GM21619 (cell line): Measurements from ENCODE around the gene SYVN1.
"Not testable (repeated sequence)": the region's sequence is repeated elsewhere in the genome, so short reads cannot be mapped to it uniquely, and the experiment has no call there.

Experiments
- ATAC-seq: cut with Tn5 transposase; IDR thresholded peaks from one replicate; pipeline ENCODE4 v1.9.1; 2021; ENCODE audit not compliant: unreplicated experiment

The SYVN1 gene

GRCh38 chr11:65151331-65151899, 17.1 kb upstream of the SYVN1 start:
- ATAC-seq = no peak

DNA sequence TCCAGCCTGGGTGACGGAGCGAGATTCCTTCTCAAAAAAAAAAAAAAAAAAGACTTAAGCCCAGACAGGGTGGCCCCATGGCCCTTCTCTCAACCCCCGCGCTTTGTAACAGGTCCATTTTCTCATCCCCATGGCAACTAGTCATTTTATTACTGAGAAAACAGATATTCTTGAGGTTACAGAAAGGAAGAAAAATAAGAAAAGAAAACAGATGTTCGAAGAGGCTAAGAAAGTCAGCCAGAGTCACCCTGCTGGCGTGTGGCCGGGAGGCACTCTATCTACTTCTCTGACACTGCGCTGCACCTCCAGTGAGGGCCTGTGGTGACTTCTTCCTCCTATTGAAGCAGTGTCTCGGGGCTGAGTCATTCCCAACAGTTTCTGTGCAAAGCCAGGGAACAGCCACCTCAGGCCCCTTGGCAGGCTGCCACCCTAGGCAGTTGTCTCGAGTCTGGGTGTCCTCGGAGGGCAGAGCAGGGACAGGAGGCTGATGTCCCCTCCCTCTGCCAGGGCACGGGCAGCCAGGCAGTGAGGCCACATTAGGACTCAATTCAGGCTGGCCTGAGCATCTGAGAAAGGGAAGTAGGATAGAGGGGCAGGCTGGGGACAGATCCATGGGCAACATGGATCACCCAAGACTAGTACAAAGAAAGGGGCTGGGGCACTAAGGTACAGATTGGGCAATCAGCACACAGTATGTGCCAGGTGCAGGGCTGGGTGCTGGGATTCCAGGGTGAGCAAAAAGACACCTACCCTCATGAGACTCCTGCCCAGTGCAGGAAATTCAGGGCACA, 16.4 kb upstream of the SYVN1 start:
- ATAC-seq = no peak

DNA sequence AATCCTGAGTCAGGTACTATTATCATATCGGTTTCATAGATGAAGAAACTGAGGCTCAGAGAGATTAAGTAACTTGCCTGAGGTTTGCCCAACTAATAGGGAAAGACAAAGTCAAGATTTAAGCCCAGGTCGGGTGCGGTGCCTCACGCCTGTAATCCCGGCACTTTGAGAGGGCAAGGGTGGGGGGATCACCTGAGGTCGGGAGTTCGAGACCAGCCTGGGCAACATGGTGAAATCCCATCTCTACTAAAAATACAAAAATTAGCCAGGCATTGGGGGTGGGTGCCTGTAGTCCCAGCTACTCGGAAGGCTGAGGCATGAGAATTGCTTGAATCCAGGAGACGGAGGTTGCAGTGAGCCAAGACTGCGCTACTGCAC, 15.8 kb upstream of the SYVN1 start:
- ATAC-seq = not testable (repeated sequence)

DNA sequence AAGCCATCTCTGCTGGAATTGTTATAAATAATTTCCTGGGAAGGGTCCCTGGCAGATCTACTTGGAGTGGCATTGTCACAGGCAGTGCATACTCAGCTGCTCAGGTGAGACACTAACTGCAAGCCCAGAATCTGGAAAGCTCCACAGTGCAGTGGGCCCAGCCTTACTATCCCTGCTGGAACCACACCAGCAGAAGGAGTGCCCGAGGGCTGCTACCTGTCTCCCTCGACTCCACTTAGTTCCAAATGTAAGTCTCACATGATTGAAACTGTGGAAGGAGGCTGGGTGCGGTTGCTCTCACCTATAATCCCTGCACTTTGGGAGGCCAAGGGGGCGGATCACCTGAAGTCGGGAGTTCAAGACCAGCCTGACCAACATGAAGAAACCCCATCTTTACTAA, 14.3 kb upstream of the SYVN1 start:
- ATAC-seq = no peak

GRCh38 chr11:65147352-65148075, 13.2 kb upstream of the SYVN1 start:
- ATAC-seq = no peak

DNA sequence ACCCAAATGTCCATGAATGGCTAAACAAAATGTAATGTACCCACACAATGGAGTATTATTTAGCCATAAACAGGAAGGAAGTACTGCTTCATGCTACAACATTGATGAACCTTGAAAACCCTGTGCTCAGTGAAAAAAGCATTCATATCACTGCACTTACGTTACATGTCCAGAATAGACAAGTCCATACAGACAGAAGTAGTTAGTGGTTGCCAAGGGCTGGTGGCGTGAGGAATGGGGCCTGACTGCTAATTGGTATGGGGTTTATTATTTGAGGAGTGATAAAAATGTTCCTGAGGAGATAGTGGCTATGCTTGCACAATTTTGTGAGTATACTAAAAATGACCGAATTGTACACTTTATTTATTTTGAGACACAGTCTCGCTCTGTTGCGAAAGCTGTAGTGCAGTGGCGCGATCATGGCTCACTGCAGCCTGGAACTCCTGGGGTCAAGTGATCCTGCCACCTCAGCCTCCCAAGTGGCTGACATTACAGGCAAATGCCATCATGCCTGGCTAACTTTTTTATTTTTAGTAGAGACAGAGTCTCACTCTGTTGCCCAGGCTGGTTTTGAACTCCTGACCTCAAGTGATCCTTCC, 7.7 kb upstream of the SYVN1 start:
- no peak for ATAC-seq

- ATAC-seq = no peak
These were observed 2.3 kb upstream of the SYVN1 start for GRCh38 chr11:65136515-65137096.

GRCh38 chr11:65135633-65136145, 1.4 kb upstream of the SYVN1 start:
- no peak for ATAC-seq

DNA sequence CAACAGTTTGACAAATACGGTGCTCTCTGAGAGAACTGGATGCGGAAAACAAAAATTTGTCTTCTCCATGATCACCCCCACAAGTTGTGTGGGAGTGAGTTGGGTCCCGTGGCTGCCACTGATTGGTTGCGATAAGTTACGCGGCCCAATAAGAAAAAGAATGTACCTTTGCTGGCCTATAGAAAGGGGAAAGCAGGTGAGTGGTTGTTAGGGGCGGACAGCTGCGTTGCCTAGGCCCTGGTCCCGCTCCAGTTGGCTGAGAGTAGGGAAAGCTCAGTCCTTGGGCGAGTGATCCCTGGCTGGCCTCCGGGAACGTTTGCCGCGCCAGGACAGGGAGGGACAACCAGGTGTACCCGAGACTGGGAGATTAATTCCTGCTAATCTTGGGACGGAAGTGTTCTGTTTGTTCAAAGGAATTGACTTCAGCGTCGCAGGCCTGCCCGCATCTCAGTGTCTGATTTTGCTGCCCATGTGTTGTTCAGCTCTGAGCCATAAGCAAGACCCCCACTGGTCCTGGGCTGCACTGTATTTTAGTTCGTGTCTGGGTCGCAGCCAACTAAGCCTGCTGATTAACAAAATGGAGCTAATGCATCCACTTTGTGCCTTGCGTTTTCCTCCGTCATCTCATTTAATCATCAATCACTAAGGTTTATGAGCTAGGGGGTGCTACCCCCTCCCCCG, 773 bp upstream of the SYVN1 start:
- peak; percentile 62 for ATAC-seq

DNA sequence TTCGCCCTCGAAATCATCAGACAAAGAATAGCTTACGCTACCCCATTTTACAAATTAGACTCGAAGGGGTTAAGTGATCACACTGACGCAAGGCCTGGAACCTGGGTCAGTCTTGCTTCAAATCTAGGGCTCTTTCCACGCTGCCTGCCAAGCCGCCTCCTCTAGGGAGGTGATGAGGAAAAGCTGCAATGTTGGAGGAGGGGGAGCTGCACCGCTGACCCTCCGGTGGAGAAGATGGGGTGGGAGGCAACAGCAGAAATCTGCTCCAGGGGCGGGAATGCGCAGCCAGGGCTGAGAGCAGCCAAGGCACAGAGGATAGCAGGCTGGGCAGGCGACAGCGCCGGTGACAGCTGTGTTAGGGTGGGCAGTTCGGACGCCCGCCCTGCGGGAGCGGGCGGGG, 595 bp downstream of the SYVN1 start:
- no peak for ATAC-seq

GRCh38 chr11:65132988-65133700, 1.2 kb downstream of the SYVN1 start:
- peak; percentile 25 for ATAC-seq

DNA sequence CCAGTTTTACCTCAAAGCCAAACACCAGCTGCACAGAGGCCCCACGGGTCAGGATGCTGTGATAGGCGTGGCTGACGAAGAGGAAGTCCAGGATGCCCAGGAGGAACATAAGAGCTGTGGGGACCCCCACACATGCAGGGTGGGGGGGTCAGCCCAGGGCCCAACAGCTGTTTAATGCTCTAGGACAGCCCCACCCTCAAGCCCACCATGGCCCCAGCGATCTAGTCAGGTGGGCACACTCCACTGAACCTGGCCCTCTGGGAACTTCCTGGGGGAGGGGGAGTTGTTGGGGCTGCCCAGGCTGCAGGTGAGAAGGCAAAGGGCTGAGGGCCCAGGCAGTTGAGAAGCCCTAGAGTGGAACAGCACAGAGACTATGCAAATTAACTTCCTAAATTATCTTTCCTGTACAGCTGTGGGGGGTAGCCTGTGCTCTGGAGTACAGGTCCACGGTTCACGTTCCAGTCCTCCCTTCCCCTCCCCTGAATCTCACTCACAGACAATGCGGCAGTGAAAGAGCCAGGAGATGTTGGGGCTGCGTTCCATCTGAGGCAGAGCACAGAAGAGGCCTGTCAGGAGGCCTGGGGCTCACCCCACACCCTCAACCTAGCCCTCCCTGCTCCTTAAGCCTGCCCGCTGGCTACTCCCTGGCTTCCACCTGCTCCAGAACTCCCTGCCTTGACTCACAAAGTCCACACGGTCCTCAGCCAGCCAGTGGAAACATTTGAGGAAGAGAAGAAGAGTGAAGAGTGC, 1.9 kb downstream of the SYVN1 start:
- peak; percentile 31 for ATAC-seq

DNA sequence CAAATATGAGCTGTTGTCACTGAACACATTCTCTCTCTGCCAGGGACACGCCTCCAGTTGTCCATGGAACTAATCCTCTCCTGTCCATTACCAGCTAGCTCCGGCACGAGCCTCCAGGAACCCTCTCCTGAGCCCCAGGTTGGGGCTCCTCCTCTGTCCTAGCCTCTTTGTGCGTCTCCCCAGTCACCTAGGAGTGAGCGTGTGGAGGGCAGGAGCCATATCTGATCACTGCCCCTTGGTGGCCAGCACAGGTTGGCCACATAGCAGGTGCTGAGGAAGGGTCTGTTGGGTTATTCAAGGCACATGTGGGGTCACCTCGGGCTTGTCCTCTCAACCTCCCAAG, 2.5 kb downstream of the SYVN1 start:
- no peak for ATAC-seq

- ATAC-seq = no peak
These were observed 2.9 kb downstream of the SYVN1 start for GRCh38 chr11:65131417-65131776.

GRCh38 chr11:65130631-65131416, 3.5 kb downstream of the SYVN1 start:
- no peak for ATAC-seq

DNA sequence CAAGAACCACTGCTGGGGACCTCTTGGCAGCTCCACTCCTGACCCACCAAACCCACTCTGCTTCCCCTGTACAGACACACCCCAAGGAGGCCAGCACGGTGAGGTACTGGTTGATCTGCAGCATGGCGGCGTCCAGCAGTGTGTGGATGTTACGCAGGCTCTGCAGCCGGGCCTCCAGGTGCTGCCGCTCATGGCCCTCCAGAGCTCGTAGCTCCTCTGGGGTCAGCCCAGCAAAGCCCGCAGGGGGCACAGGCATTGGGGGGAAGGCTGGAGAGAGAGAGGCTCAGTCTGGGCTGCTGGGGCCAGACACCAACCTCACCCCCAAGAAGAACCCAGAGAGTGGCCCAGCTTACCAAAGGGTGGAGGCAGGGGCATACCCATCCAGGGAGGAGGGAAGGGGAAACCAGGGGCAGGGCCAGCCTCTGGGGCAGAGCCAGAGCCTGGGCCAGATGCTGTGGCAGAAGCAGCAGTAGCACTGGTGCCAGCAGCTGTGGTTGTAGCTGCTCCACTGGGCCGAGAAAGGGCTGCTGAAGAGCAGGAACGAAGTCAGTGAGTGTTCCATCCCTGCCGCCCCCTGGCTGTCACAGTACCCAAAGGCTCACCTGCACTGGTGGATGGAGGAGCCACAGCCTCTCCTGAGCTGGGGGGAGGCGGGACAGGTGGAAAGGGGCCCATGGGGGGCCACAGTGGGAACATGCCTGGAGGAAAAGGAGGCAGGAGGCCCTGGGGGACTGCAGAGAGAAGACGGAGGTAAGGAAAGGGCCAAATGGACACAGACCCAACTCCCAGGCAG, 4.5 kb downstream of the SYVN1 start:
- ATAC-seq = no peak

DNA sequence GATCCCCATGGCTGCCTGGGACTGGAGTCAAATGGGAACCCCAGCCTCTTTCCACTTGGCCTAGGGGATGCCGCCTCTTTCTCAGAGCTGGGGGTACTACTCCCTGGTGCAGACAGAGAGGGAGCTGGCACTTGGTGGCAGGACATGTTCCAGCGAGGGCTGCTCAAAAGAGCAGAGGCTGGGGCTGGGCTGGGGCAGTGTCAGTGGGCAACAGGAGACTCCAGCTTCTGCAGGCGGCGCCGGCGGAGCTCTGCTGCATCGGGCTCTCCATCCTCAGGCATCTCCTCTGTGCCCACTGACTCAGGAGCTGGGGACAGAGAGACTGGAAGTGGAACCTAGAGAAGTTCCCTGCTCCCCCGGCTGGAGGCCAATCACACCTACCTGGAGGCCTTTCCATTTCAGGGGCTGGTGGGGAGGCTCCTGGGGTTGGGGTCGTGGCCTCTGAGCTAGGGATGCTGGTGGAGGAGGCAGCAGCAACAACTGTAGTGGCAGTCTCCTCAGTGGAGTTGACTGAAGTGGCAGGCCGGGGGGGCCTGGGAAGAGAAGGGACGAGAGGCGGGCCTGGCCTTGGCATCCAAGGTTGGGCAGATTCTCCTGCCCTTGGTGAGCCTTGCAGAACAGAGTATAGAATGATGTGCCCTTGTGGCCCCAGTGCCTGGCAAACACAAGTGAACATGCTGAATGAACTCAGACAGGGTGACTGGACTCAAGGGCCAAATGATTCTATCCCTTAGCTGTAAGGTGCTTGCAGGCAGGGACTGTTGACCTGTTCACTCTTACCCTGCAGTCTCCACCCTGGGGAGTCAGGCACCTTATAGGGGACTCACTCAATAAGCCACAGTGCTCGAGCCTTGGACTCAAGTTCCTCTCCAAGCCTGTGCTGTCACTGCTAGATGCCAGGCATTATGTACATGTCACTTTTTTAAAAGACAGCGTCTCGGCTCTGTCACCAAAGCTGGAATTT, 5.9 kb downstream of the SYVN1 start:
- ATAC-seq = no peak
